ENCODE data around the gene CLDN34. TPM values are rescaled to one million over a fixed set of nuclear protein-coding genes. Genes with fewer than 3 reads are reported as not detected.

Gene CLDN34
- total RNA-seq (1 to 10 TPM in 1 of 4 donors, under 1 TPM in 1, not detected in 2; 0.68 to 2.2 TPM), polyA plus RNA-seq (under 1 TPM in 1 of 3 donors, not detected in 2; 0.16 TPM)

- Histone ChIP-seq H3K4me1 (no peaks in the 10 kb centered on the region), H3K27ac (no peak within 1 kb of the TSS), H3K9me3 (no peaks in the 10 kb centered on the region), H3K36me3 (no peaks in the 10 kb centered on the region), H3K27me3 (no peaks in the 10 kb centered on the region), H3K4me3 (no peak within 1 kb of the TSS)
- WGBS, 2 donors: 93% methylated on average over 16 of the region's 16 CpGs
- intact Hi-C loops (cut with DNase I): no loop called here
- TF ChIP-seq POLR2AphosphoS5 (IDR thresholded peaks at IDR 0.05) (no peak), POLR2A (IDR thresholded peaks at IDR 0.05) (no peak), CTCF (IDR thresholded peaks at IDR 0.05) (no peak), EP300 (IDR thresholded peaks at IDR 0.05) (no peak)
- DNase-seq: no peak
Measured at GRCh38 chrX:9966775-9967408, at the start of gene CLDN34. TSS of gene CLDN34 (plus strand) at chrX:9967358. CDS start at chrX:9967358, 0 bp downstream.

- Histone ChIP-seq H3K9me3 (no peaks in the 10 kb centered on the region), H3K36me3 (no peaks in the 10 kb centered on the region), H3K4me3 (no peak overlapping the region), H3K27me3 (no peaks in the 10 kb centered on the region), H3K27ac (no peak overlapping the region), H3K4me1 (no peaks in the 10 kb centered on the region)
- TF ChIP-seq EP300 (IDR thresholded peaks at IDR 0.05): no peak
- TF ChIP-seq CTCF (IDR thresholded peaks at IDR 0.05): no peak
- no peak for TF ChIP-seq POLR2AphosphoS5 (IDR thresholded peaks at IDR 0.05)
- TF ChIP-seq POLR2A (IDR thresholded peaks at IDR 0.05): no peak
- no peak for DNase-seq
- intact Hi-C loops (cut with DNase I): no loop called here
- WGBS, 2 donors: 80 to 88% methylated on average over 5 of the region's 5 CpGs
Measured at GRCh38 chrX:9917861-9918260, 49.3 kb upstream of the CLDN34 start.

GRCh38 chrX:9919632-9920172 lies 47.5 kb upstream of the CLDN34 start:
- no peak for TF ChIP-seq POLR2A (IDR thresholded peaks at IDR 0.05)
- TF ChIP-seq EP300 (IDR thresholded peaks at IDR 0.05): no peak
- TF ChIP-seq POLR2AphosphoS5 (IDR thresholded peaks at IDR 0.05): no peak
- no peak for TF ChIP-seq CTCF (IDR thresholded peaks at IDR 0.05)
- DNase-seq: no peak
- no peaks in the 10 kb centered on the region for H3K27me3 ChIP-seq
- H3K4me3 ChIP-seq: no peak overlapping the region
- no peaks in the 10 kb centered on the region for H3K36me3 ChIP-seq
- no peak overlapping the region for H3K27ac ChIP-seq
- intact Hi-C loops (cut with DNase I): no loop called here
- WGBS, 2 donors: 89 to 91% methylated on average over 3 of the region's 3 CpGs
- H3K4me1 ChIP-seq: peaks cover 0 to 4% (median 0%) of the 10 kb centered on the region in 4 donors
- no peaks in the 10 kb centered on the region for H3K9me3 ChIP-seq

GRCh38 chrX:9921407-9921806 lies 45.8 kb upstream of the CLDN34 start:
- TF ChIP-seq EP300 (IDR thresholded peaks at IDR 0.05) (no peak), POLR2A (IDR thresholded peaks at IDR 0.05) (no peak), POLR2AphosphoS5 (IDR thresholded peaks at IDR 0.05) (no peak), CTCF (IDR thresholded peaks at IDR 0.05) (no peak)
- 94 to 97% methylated on average over 5 of the region's 5 CpGs for WGBS, 2 donors
- Histone ChIP-seq H3K4me3 (no peak overlapping the region), H3K27me3 (no peaks in the 10 kb centered on the region), H3K27ac (no peak overlapping the region), H3K4me1 (peaks cover 0 to 4% (median 0%) of the 10 kb centered on the region in 4 donors), H3K9me3 (no peaks in the 10 kb centered on the region), H3K36me3 (no peaks in the 10 kb centered on the region)
- intact Hi-C loops (cut with DNase I): no loop called here
- DNase-seq: no peak
